Activated T-cell treated with anti-CD3 and anti-CD28 coated beads, Interleukin-2, amount 50 U/mL, for 72 hours (primary cell): ENCODE data around the gene SLC16A9. TPM values are rescaled to one million over a fixed set of nuclear protein-coding genes. Genes with fewer than 3 reads are reported as not detected.
A peak's percentile ranks its signal among the peaks of the same experiment; 100 is the strongest.
"Not testable (repeated sequence)": the region's sequence is repeated elsewhere in the genome, so short reads cannot be mapped to it uniquely, and the experiment has no call there.

Experiments used
- ATAC-seq, 2 donors: fragments of 150-1000 bp; cut with Tn5 transposase; replicated peaks in 1 of 2; 2 replicates each; pipeline ENCODE4 v1.10.0; 2021; ENCODE audit warnings: moderate library complexity in 2 of 2, mild to moderate bottlenecking in 1 of 2
- DNase-seq, 2 donors: peaks; one replicate each; pipeline ENCODE4 v3.0.0; 2021 to 2022; ENCODE audit warnings: mixed read lengths in 1 of 2
- H3K27ac Mint-ChIP-seq: one replicate; pipeline ENCODE4 v1.8.0; 2022; ENCODE audit warnings: mild to moderate bottlenecking, moderate library complexity, mixed read lengths
- H3K27me3 Mint-ChIP-seq: one replicate; pipeline ENCODE4 v1.8.0; 2022; ENCODE audit warnings: low read depth, mixed read lengths
- H3K36me3 Mint-ChIP-seq, 2 donors: one replicate each; pipeline ENCODE4 v1.8.0; 2022; ENCODE audit warnings: mixed read lengths in 2 of 2, mild to moderate bottlenecking in 1 of 2; ENCODE audit not compliant: insufficient read depth in 2 of 2
- H3K4me1 Mint-ChIP-seq: one replicate; pipeline ENCODE4 v1.8.0; 2022; ENCODE audit warnings: low read depth, mixed read lengths
- H3K4me3 Mint-ChIP-seq, 2 donors: one replicate each; pipeline ENCODE4 v1.8.0; 2022; ENCODE audit warnings: mild to moderate bottlenecking in 2 of 2, mixed read lengths in 2 of 2, moderate library complexity in 2 of 2
- H3K9me3 Mint-ChIP-seq, 2 donors: one replicate each; pipeline ENCODE4 v1.8.0; 2022; ENCODE audit warnings: mixed read lengths in 2 of 2
- total RNA-seq, 2 donors: library from RNA; stranded (reverse); gene quantifications; one replicate each; pipeline ENCODE4 v1.2.3, GENCODE V29; 2022

SLC16A9 gene
- total RNA-seq, 2 donors from 2014 or later = 0.14 to 0.19 TPM

DNA sequence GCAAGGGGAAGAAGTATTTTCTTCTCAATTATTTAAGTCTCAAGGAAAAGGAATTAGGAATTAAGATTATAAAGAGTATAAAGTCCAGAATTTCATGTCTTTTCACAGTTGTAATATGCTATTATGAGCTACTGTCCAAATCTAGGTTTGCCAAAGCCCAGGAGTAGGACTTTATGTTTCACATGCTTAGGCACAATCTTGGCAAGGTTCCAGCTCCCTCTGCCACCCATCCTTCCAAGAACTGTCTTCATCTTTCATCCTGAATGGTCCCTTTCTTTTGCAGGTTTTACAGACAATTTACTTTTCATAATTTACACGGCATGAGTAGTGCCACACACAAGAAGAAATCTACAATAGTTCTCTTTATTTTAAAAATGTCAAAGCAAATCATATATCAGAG lies 29.5 kb downstream of the SLC16A9 start:
- Mint-ChIP-seq H3K9me3 (no peaks in the 10 kb centered on the region), H3K27ac (no peak overlapping the region), H3K4me3 (no peak overlapping the region), H3K36me3 (no peaks in the 10 kb centered on the region), H3K4me1 (peaks cover 7% of the 10 kb centered on the region), H3K27me3 (no peaks in the 10 kb centered on the region)
- DNase-seq (no peak), ATAC-seq (no peak)

DNA sequence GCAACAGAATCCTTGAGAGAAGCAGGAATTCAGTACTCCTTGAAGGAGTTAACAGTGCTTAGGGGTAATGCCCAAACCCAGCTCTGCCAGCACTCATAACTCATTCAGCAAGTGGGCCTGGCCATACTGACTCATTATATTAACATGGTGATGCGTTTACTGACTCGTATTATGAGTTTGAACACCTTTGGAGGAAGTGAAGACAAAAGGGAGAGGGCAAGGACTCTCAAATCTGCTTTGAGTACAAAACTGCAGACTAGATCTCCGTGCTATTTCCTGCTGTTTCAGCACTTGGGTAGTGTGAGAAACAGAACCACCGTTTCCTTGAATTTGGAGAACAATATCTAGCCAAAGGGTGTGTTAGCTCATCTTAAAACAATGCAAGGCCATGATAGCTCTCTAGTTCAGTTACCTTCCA lies 30.8 kb downstream of the SLC16A9 start:
- Mint-ChIP-seq H3K27me3 (no peaks in the 10 kb centered on the region), H3K27ac (no peak overlapping the region), H3K4me3 (no peak overlapping the region), H3K4me1 (peaks cover 7% of the 10 kb centered on the region), H3K36me3 (no peaks in the 10 kb centered on the region), H3K9me3 (no peaks in the 10 kb centered on the region)
- ATAC-seq (peak; percentile 93 to 95), DNase-seq (peak; percentile 10 to 28)

DNA sequence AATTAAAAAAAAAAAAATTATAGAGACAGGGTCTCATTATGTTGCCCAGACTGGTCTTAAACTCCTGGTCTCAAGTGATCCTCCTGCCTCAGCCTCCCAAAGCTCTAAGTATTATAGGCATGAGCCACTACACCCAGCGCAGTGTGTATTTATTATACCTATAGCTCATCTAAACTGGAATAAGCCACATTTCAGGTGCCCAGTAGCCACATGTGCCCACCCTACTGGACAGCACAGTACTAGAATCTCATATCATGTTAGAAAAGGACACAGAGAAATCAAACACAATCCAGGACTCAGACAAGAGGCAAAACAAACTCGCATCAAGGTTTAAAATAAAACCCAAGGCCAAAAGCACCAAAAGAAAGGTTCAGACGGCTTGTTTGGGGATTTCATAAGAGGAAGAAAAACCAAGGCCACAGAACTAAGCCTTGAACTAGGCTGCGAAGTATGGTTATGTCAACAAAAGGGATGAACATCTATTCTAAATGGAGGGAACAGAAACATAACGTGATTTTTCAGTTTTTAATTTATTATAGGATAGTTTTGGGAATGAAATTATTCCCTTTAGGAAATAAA lies 32.3 kb downstream of the SLC16A9 start:
- no peak for ATAC-seq
- DNase-seq = no peak
- no peak overlapping the region for H3K4me3 Mint-ChIP-seq
- H3K27ac Mint-ChIP-seq = no peak overlapping the region
- no peaks in the 10 kb centered on the region for H3K36me3 Mint-ChIP-seq
- H3K9me3 Mint-ChIP-seq = no peaks in the 10 kb centered on the region
- no peaks in the 10 kb centered on the region for H3K27me3 Mint-ChIP-seq
- peaks cover 7% of the 10 kb centered on the region for H3K4me1 Mint-ChIP-seq

DNA sequence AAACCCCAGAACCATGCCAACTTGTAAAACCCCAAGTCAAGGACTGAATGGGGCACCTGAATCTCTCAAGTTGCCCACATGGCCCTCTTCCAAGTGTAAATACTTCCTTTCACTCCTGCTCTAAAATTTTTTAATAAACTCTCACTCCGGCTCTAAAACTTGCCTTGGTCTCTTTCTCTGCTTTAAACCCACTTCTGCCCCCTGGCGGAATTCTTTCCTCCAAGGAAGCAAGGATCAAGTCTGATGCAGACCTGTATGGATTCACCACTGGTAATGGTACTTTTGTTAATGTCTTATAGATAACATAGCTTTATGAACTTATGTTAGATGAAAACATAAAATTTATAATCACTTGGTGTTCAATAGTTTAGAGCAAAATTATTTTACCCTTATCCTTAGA lies 33.8 kb downstream of the SLC16A9 start:
- Mint-ChIP-seq H3K27ac (no peak overlapping the region), H3K36me3 (no peaks in the 10 kb centered on the region), H3K9me3 (no peaks in the 10 kb centered on the region), H3K27me3 (no peaks in the 10 kb centered on the region), H3K4me1 (peaks cover 7% of the 10 kb centered on the region), H3K4me3 (no peak overlapping the region)
- ATAC-seq (no peak), DNase-seq (no peak)

DNA sequence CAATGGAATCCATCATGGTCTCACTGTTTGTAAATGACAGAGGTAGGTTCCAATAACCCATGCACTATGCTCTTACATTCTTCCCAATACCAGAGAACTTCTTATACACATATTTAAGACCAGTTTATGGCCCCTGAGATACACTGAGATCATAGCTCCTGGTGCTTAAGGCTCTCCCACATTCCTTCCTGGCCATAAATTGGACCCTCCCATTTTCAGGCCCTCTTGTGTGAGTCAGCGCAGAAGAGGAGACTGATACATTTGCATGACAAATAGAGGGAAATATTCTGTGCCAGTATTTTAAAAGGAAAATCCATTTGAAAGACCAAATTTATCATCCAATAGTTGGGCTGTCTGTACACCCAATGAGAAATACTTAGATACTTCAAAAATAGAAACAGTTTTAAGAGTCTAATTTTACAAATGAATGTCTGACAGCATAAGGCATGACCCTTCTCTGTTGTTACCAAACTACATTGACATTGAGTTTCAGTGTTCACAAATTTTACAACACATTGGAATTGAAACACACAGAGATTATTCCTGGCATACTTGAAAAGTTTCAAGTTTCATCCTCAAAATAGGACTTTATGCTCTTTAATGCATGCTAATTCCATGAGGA lies 35.3 kb downstream of the SLC16A9 start:
- ATAC-seq (no peak), DNase-seq (no peak)
- Mint-ChIP-seq H3K27ac (no peak overlapping the region), H3K36me3 (no peaks in the 10 kb centered on the region), H3K27me3 (no peaks in the 10 kb centered on the region), H3K4me1 (peaks cover 7% of the 10 kb centered on the region), H3K4me3 (no peak overlapping the region), H3K9me3 (no peaks in the 10 kb centered on the region)

DNA sequence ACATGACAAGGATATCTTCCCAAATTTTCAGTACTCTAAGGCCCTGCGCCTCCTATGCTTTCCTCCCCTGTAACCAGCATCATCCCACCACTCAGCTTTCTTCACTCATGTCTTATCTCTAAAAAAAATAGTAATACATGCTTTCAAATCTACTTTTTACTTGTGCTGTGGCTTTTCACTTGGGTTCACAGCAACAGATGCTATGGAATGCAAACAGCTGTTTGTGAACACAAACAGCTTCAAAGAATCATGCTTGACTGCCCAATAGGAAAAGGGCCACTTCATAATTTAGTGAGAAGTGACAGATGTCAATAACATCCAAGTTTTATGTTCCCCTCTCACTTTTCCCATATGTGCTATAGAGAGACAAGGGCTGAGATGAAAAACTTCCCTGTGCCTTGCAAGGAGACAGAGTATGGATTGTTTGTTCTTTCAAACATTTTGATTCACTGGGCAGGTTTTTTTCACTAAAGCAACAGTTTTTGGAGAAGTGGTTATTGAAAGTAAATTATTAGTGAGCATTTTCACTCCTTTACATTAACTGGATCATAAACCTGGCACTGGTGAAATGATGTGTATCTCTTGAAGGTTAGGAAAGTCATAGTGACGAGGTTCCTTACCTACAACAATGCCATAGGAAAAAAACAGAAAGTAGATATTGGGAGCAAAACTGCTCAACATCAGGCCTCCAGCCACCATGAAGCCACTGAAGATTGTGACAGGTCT lies 37.3 kb downstream of the SLC16A9 start:
- ATAC-seq (no peak), DNase-seq (no peak)
- Mint-ChIP-seq H3K36me3 (peaks cover 0 to 2% of the 10 kb centered on the region in 2 donors), H3K9me3 (peaks cover 0 to 2% of the 10 kb centered on the region in 2 donors), H3K4me3 (no peak overlapping the region), H3K4me1 (no peaks in the 10 kb centered on the region), H3K27me3 (no peaks in the 10 kb centered on the region), H3K27ac (no peak overlapping the region)

DNA sequence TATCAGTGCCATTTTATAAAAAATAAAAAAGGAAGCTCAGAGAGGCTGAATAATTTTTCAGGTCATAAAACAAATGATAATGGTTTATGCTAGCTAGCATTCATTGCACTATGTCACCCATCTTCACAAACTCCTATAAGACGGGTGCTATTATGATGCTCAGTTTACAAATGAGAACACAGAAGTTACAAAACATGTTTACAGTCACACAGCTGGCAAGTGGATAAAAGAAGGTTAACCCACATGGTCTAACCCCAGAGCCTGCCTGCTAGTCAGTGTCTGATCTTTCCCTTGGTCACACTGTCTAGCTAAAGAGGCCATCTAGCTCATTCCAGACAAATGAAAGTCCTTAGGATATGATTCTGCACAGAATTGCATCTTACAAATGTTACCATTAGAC lies 39.4 kb downstream of the SLC16A9 start:
- Mint-ChIP-seq H3K9me3 (peaks cover 0 to 2% of the 10 kb centered on the region in 2 donors), H3K4me1 (no peaks in the 10 kb centered on the region), H3K27ac (no peak overlapping the region), H3K4me3 (no peak overlapping the region), H3K27me3 (no peaks in the 10 kb centered on the region), H3K36me3 (peaks cover 0 to 2% of the 10 kb centered on the region in 2 donors)
- ATAC-seq = no peak
- no peak for DNase-seq

DNA sequence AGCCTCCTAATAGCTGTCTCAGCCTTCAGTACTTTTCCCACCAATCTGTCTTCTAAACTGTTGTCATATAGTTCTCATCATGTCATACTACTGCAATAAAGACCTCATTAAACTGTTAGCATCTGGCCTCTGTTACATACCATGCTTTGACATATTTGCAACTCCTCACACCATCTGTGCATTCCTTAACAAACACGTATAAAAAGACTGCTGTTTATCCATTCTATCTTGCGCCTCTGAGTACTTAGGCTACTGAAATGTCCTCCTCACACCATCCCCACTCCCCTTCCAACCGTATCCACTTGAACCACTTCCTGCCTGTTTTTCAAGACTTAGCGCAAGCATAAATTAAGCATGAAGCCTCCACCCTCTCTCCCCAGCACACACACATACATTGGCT lies 41.6 kb downstream of the SLC16A9 start:
- ATAC-seq (no peak), DNase-seq (no peak)
- Mint-ChIP-seq H3K27me3 (no peaks in the 10 kb centered on the region), H3K9me3 (peaks cover 0 to 4% of the 10 kb centered on the region in 2 donors), H3K36me3 (peaks cover 0 to 2% of the 10 kb centered on the region in 2 donors), H3K4me3 (no peak overlapping the region), H3K27ac (no peak overlapping the region), H3K4me1 (no peaks in the 10 kb centered on the region)

DNA sequence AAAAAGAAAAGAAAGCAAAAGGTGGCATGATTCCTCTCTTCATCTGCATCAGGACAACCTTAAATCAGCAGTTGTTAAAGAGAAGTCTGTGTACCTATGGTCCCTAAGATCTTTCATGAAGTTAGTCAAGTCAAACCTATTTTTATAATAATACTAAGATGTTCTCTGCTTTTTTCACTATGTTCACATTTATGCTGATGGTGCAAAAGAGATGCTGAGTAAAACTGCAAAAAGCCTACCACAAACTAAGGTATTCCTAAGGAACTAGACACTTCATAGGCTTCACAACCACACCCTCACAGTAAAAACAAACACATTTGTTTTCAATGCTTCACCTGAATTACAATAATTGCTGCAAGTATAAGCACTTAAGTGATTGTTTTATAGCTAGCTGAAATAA lies 43.3 kb downstream of the SLC16A9 start:
- ATAC-seq (no peak), DNase-seq (no peak)
- peaks cover 0 to 2% of the 10 kb centered on the region in 2 donors for H3K36me3 Mint-ChIP-seq
- peaks cover 0 to 5% of the 10 kb centered on the region in 2 donors for H3K9me3 Mint-ChIP-seq
- H3K27me3 Mint-ChIP-seq = no peaks in the 10 kb centered on the region
- H3K4me3 Mint-ChIP-seq = no peak overlapping the region
- H3K27ac Mint-ChIP-seq = no peak overlapping the region
- H3K4me1 Mint-ChIP-seq = no peaks in the 10 kb centered on the region

DNA sequence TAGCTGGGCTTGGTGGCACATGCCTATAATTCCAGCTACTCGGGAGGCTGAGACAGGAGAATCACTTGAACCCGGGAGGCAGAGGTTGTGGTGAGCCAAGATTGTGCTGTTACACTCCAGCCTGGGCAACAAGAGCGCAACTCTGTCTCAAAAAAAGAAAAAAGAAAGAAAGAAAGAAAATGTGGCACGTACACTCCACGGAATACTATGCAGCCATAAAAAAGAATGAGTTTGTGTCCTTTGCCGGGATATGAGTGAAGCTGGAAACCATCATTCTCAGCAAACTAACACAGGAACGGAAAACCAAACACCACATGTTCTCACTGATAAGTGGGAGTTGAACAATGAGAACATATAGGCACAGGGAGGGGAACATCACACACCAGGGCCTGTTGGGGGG lies 46.4 kb downstream of the SLC16A9 start:
- not testable (repeated sequence) for DNase-seq, H3K4me3 Mint-ChIP-seq, H3K27ac Mint-ChIP-seq, H3K9me3 Mint-ChIP-seq, H3K36me3 Mint-ChIP-seq, ATAC-seq, H3K27me3 Mint-ChIP-seq, H3K4me1 Mint-ChIP-seq

DNA sequence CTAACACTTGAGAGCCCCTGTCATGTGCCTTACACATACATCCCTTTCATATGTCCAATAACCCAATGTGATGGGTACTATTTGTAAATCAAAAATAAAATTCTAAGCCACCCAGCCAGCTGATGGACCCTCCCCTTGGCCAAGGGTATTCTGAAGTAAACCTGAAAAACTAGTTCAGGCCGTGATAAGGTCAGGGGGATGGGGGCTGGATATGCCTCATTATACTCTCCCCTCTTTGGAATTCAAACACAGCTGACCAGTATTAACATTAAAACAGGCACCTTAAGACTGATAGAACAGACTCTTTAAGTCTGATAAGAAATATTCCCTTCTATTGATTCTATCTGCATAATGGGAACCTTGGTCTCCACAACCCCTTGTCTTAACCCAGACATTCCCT lies 51.9 kb downstream of the SLC16A9 start:
- Mint-ChIP-seq H3K36me3 (peaks cover 1 to 3% of the 10 kb centered on the region in 2 donors), H3K4me1 (no peaks in the 10 kb centered on the region), H3K27me3 (peaks cover 9% of the 10 kb centered on the region), H3K27ac (no peak overlapping the region), H3K9me3 (peaks cover 2 to 4% of the 10 kb centered on the region in 2 donors), H3K4me3 (no peak overlapping the region)
- DNase-seq (no peak), ATAC-seq (no peak)

DNA sequence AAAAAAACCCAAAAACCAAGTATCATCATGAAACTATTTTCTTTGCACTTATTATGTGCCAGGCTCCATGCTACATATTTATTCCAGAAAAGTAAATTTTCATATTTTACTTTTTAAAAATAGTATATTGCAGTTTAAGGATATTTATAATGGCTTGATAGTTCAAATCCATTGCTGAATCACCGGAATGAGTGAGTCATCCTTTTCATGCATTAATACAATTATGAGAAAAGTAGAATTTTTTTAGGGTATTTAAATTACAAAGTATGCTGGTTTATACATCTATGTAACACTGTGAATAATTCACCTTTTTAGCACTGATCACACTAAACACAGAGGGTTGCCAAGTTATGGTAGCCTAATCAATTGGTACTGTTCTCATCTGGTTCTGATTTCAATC lies 54.3 kb downstream of the SLC16A9 start:
- Mint-ChIP-seq H3K9me3 (peaks cover 2 to 3% of the 10 kb centered on the region in 2 donors), H3K27me3 (peaks cover 9% of the 10 kb centered on the region)

DNA sequence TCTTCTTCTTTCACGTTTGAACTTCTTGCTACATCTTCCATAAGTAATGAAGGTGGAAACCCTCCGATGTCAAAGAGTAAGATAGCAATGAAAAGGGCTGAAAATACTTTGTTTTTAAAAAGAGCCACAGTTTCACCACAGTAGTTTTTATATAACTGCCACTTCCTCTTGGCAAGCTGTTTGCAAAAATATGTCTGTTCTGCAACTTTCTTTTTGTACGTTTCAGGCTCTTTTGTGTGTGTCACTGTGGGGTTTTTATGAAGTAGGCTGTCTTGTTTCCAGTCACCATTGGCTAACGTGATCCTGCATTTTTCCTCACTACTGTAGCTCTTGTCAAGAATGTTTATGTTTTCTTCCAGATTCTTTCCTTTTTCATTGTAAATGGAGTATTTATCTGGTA lies 55.6 kb downstream of the SLC16A9 start:
- Mint-ChIP-seq H3K4me3 (peak overlapping the region in 1 of 2 donors; percentile 36), H3K27me3 (no peaks in the 10 kb centered on the region), H3K36me3 (no peaks in the 10 kb centered on the region), H3K27ac (peak overlapping the region; percentile 39), H3K4me1 (no peaks in the 10 kb centered on the region), H3K9me3 (no peaks in the 10 kb centered on the region)
- DNase-seq (no peak), ATAC-seq (peak in 1 of 2 donors; percentile 49)

More for the DNA sequence above, 54.3 kb downstream of the SLC16A9 start:
- no peak overlapping the region for H3K4me3 Mint-ChIP-seq
- no peak for ATAC-seq
- H3K4me1 Mint-ChIP-seq = no peaks in the 10 kb centered on the region
- no peak overlapping the region for H3K27ac Mint-ChIP-seq
- no peak for DNase-seq
- peaks cover 1 to 3% of the 10 kb centered on the region in 2 donors for H3K36me3 Mint-ChIP-seq
